ENCODE data around the gene TMEM109.

The TMEM109 gene

GRCh38 chr11:60945295-60945667 is 31.3 kb downstream of the TMEM109 start:
- Histone ChIP-seq H3K36me3 (ENCODE audit: insufficient read depth, low read length) (no peaks in the 10 kb centered on the region), H3K4me1 (ENCODE audit: insufficient read depth, low read length, poor library complexity, severe bottlenecking) (no peaks in the 10 kb centered on the region), H3K4me3 (ENCODE audit: low read length, poor library complexity, severe bottlenecking) (no peak overlapping the region), H3K4me2 (ENCODE audit: low read depth, low read length, poor library complexity, severe bottlenecking) (no peak overlapping the region), H3F3A (ENCODE audit: low read depth) (no peaks in the 10 kb centered on the region), H3K9me3 (ENCODE audit: insufficient read depth, low read depth, low read length) (no peaks in the 10 kb centered on the region), H2AFZ (ENCODE audit: low read length) (no peak overlapping the region), H4K20me1 (ENCODE audit: insufficient read depth, low read length, poor library complexity, severe bottlenecking) (no peaks in the 10 kb centered on the region), H3K79me2 (ENCODE audit: insufficient read depth, low read length) (no peaks in the 10 kb centered on the region), H3K9ac (ENCODE audit: low read depth, low read length, poor library complexity, severe bottlenecking) (no peak overlapping the region), H3K27me3 (ENCODE audit: insufficient read depth, low read length, poor library complexity, severe bottlenecking) (no peaks in the 10 kb centered on the region), H3K9me2 (replicated peaks; ENCODE audit: low read depth, low read length) (no peaks in the 10 kb centered on the region)
- TF ChIP-seq EZH2phosphoT487 (IDR thresholded peaks at IDR 0.05; ENCODE audit: borderline replicate concordance) (no peak), CTCF (conservative IDR thresholded peaks at IDR 0.05; ENCODE audit: low read length) (no peak)

- no peak overlapping the region for H3K9ac ChIP-seq (ENCODE audit: low read depth, low read length, poor library complexity, severe bottlenecking)
- H2AFZ ChIP-seq (ENCODE audit: low read length) = no peak overlapping the region
- no peaks in the 10 kb centered on the region for H3K4me1 ChIP-seq (ENCODE audit: insufficient read depth, low read length, poor library complexity, severe bottlenecking)
- H3K9me2 ChIP-seq (replicated peaks; ENCODE audit: low read depth, low read length) = no peaks in the 10 kb centered on the region
- no peak for TF ChIP-seq CTCF (conservative IDR thresholded peaks at IDR 0.05; ENCODE audit: low read length)
- no peak for TF ChIP-seq EZH2phosphoT487 (IDR thresholded peaks at IDR 0.05; ENCODE audit: borderline replicate concordance)
- no peaks in the 10 kb centered on the region for H3F3A ChIP-seq (ENCODE audit: low read depth)
- no peak overlapping the region for H3K4me3 ChIP-seq (ENCODE audit: low read length, poor library complexity, severe bottlenecking)
- H3K4me2 ChIP-seq (ENCODE audit: low read depth, low read length, poor library complexity, severe bottlenecking) = no peak overlapping the region
- no peaks in the 10 kb centered on the region for H3K9me3 ChIP-seq (ENCODE audit: insufficient read depth, low read depth, low read length)
- H3K27me3 ChIP-seq (ENCODE audit: insufficient read depth, low read length, poor library complexity, severe bottlenecking) = no peaks in the 10 kb centered on the region
- no peaks in the 10 kb centered on the region for H3K36me3 ChIP-seq (ENCODE audit: insufficient read depth, low read length)
- no peaks in the 10 kb centered on the region for H3K79me2 ChIP-seq (ENCODE audit: insufficient read depth, low read length)
- no peaks in the 10 kb centered on the region for H4K20me1 ChIP-seq (ENCODE audit: insufficient read depth, low read length, poor library complexity, severe bottlenecking)
Observed at GRCh38 chr11:60946601-60947264, 32.8 kb downstream of the TMEM109 start.

GRCh38 chr11:60947700-60948099 is 33.7 kb downstream of the TMEM109 start:
- no peak overlapping the region for H3K9ac ChIP-seq (ENCODE audit: low read depth, low read length, poor library complexity, severe bottlenecking)
- no peaks in the 10 kb centered on the region for H4K20me1 ChIP-seq (ENCODE audit: insufficient read depth, low read length, poor library complexity, severe bottlenecking)
- no peaks in the 10 kb centered on the region for H3K36me3 ChIP-seq (ENCODE audit: insufficient read depth, low read length)
- no peaks in the 10 kb centered on the region for H3K9me2 ChIP-seq (replicated peaks; ENCODE audit: low read depth, low read length)
- no peaks in the 10 kb centered on the region for H3K79me2 ChIP-seq (ENCODE audit: insufficient read depth, low read length)
- no peaks in the 10 kb centered on the region for H3K27me3 ChIP-seq (ENCODE audit: insufficient read depth, low read length, poor library complexity, severe bottlenecking)
- no peaks in the 10 kb centered on the region for H3F3A ChIP-seq (ENCODE audit: low read depth)
- TF ChIP-seq EZH2phosphoT487 (IDR thresholded peaks at IDR 0.05; ENCODE audit: borderline replicate concordance) (no peak), CTCF (conservative IDR thresholded peaks at IDR 0.05; ENCODE audit: low read length) (no peak)
- H3K4me3 ChIP-seq (ENCODE audit: low read length, poor library complexity, severe bottlenecking) = no peak overlapping the region
- H3K4me1 ChIP-seq (ENCODE audit: insufficient read depth, low read length, poor library complexity, severe bottlenecking) = peaks cover 5% of the 10 kb centered on the region
- H3K4me2 ChIP-seq (ENCODE audit: low read depth, low read length, poor library complexity, severe bottlenecking) = no peak overlapping the region
- H2AFZ ChIP-seq (ENCODE audit: low read length) = no peak overlapping the region
- H3K9me3 ChIP-seq (ENCODE audit: insufficient read depth, low read depth, low read length) = no peaks in the 10 kb centered on the region
